Lower leg skin (tissue), 3 donors: ENCODE data around the gene RPL22.

ENCODE experiments used
- CTCF ChIP-seq, 3 donors: fragments of 450-650 bp; IDR thresholded peaks; one replicate each; pipeline ENCODE4 v1.5.1; 2016; ENCODE audit warnings: antibody characterized with exemption in 3 of 3, mild to moderate bottlenecking in 3 of 3, moderate library complexity in 2 of 3
- POLR2A ChIP-seq, 2 donors: fragments of 450-650 bp; IDR thresholded peaks; one replicate each; pipeline ENCODE4 v1.6.1; 2016 to 2017; ENCODE audit warnings: antibody characterized with exemption in 2 of 2, mild to moderate bottlenecking in 1 of 2, moderate library complexity in 1 of 2

GRCh38 chr1:6157528-6158174, 41.7 kb downstream of the RPL22 start:
- no peak for TF ChIP-seq CTCF (IDR thresholded peaks at IDR 0.05)
- TF ChIP-seq POLR2A (IDR thresholded peaks at IDR 0.05), result no peak
